ENCODE results near the gene ETV6. TPM values are rescaled to one million over a fixed set of nuclear protein-coding genes. Genes with fewer than 3 reads are reported as not detected.

The ETV6 gene
- total RNA-seq, 3 donors from 2014 or later, result 17.8 to 58.7 (median 45.2) TPM

GRCh38 chr12:11870041-11870451 is 220.6 kb downstream of the ETV6 start:
- Histone ChIP-seq H3K4me3 (no peak overlapping the region), H3K27ac (no peak overlapping the region), H3K4me1 (no peaks in the 10 kb centered on the region), H3K9me3 (peaks cover 7 to 17% of the 10 kb centered on the region in 2 donors), H3K27me3 (no peaks in the 10 kb centered on the region), H3K36me3 (peaks cover 9% of the 10 kb centered on the region)
- intact Hi-C loops (cut with DNase I; ENCODE audit: low total_unique reads), result no loop called here
- no peak for DNase-seq (ENCODE audit: low spot score in 2 of 2)
- no peak for TF ChIP-seq CTCF (IDR thresholded peaks at IDR 0.05)
- TF ChIP-seq POLR2A (IDR thresholded peaks at IDR 0.05), result no peak
- TF ChIP-seq POLR2AphosphoS5 (IDR thresholded peaks at IDR 0.05), result no peak

- peaks cover 0 to 7% of the 10 kb centered on the region in 2 donors for H3K4me1 ChIP-seq
- peaks cover 9% of the 10 kb centered on the region for H3K36me3 ChIP-seq
- no peak overlapping the region for H3K27ac ChIP-seq
- no peak for DNase-seq (ENCODE audit: low spot score in 2 of 2)
- intact Hi-C loops (cut with DNase I; ENCODE audit: low total_unique reads), result no loop called here
- no peak for TF ChIP-seq POLR2A (IDR thresholded peaks at IDR 0.05)
- no peak for TF ChIP-seq POLR2AphosphoS5 (IDR thresholded peaks at IDR 0.05)
- TF ChIP-seq CTCF (IDR thresholded peaks at IDR 0.05), result no peak
- H3K4me3 ChIP-seq, result no peak overlapping the region
- no peaks in the 10 kb centered on the region for H3K9me3 ChIP-seq
- no peaks in the 10 kb centered on the region for H3K27me3 ChIP-seq
These were observed 222.6 kb downstream of the ETV6 start for GRCh38 chr12:11872055-11872454.

GRCh38 chr12:11875414-11875935 is 226.0 kb downstream of the ETV6 start:
- no peak overlapping the region for H3K4me3 ChIP-seq
- TF ChIP-seq CTCF (IDR thresholded peaks at IDR 0.05), result peak in 2 of 3 donors; percentile 4 to 8
- TF ChIP-seq POLR2A (IDR thresholded peaks at IDR 0.05), result no peak
- peak in 1 of 3 donors; percentile 8 for TF ChIP-seq POLR2AphosphoS5 (IDR thresholded peaks at IDR 0.05)
- no peaks in the 10 kb centered on the region for H3K9me3 ChIP-seq
- no peaks in the 10 kb centered on the region for H3K27me3 ChIP-seq
- peak overlapping the region; percentile 75 to 86 for H3K27ac ChIP-seq
- no peaks in the 10 kb centered on the region for H3K36me3 ChIP-seq
- intact Hi-C loops (cut with DNase I; ENCODE audit: low total_unique reads), result loop anchor here (5.0 kb wide), 1 partner anchor 113 kb away; no protein-coding TSS in a partner anchor
- no peak for DNase-seq (ENCODE audit: low spot score in 2 of 2)
- peaks cover 7 to 14% of the 10 kb centered on the region in 2 donors for H3K4me1 ChIP-seq

- H3K4me3 ChIP-seq, result no peak overlapping the region
- no peak for TF ChIP-seq POLR2AphosphoS5 (IDR thresholded peaks at IDR 0.05)
- TF ChIP-seq POLR2A (IDR thresholded peaks at IDR 0.05), result no peak
- TF ChIP-seq CTCF (IDR thresholded peaks at IDR 0.05), result no peak
- peak overlapping the region; percentile 75 to 86 for H3K27ac ChIP-seq
- no peaks in the 10 kb centered on the region for H3K36me3 ChIP-seq
- intact Hi-C loops (cut with DNase I; ENCODE audit: low total_unique reads), result loop anchor here (5.0 kb wide), 1 partner anchor 114 kb away; no protein-coding TSS in a partner anchor
- peaks cover 7 to 14% of the 10 kb centered on the region in 2 donors for H3K4me1 ChIP-seq
- no peak for DNase-seq (ENCODE audit: low spot score in 2 of 2)
- no peaks in the 10 kb centered on the region for H3K9me3 ChIP-seq
- H3K27me3 ChIP-seq, result no peaks in the 10 kb centered on the region
These were observed 226.8 kb downstream of the ETV6 start for GRCh38 chr12:11876307-11876706.

- DNase-seq (ENCODE audit: low spot score in 2 of 2), result no peak
- Histone ChIP-seq H3K36me3 (no peaks in the 10 kb centered on the region), H3K27me3 (no peaks in the 10 kb centered on the region), H3K4me3 (no peak overlapping the region), H3K4me1 (peaks cover 7 to 14% of the 10 kb centered on the region in 2 donors), H3K27ac (peak overlapping the region; percentile 54 to 86), H3K9me3 (no peaks in the 10 kb centered on the region)
- intact Hi-C loops (cut with DNase I; ENCODE audit: low total_unique reads), result loop anchor here (5.0 kb wide), 1 partner anchor 115 kb away; no protein-coding TSS in a partner anchor
- no peak for TF ChIP-seq CTCF (IDR thresholded peaks at IDR 0.05)
- TF ChIP-seq POLR2A (IDR thresholded peaks at IDR 0.05), result no peak
- TF ChIP-seq POLR2AphosphoS5 (IDR thresholded peaks at IDR 0.05), result no peak
These were observed 227.8 kb downstream of the ETV6 start for GRCh38 chr12:11877102-11877826.
